ENCODE data around the gene TSPAN18.

TSPAN18 gene

GRCh38 chr11:44823006-44823405 is 96.2 kb downstream of the TSPAN18 start:
- DNase-seq (ENCODE audit: low read depth in 2 of 2) = no peak

- no peak for DNase-seq (ENCODE audit: low read depth in 2 of 2)
Measured at GRCh38 chr11:44823868-44824267, 97.1 kb downstream of the TSPAN18 start.

GRCh38 chr11:44824300-44824704 is 97.5 kb downstream of the TSPAN18 start:
- DNase-seq (ENCODE audit: low read depth in 2 of 2) = no peak

- DNase-seq (ENCODE audit: low read depth in 2 of 2) = no peak
Measured at GRCh38 chr11:44825058-44825785, 98.5 kb downstream of the TSPAN18 start.

DNA sequence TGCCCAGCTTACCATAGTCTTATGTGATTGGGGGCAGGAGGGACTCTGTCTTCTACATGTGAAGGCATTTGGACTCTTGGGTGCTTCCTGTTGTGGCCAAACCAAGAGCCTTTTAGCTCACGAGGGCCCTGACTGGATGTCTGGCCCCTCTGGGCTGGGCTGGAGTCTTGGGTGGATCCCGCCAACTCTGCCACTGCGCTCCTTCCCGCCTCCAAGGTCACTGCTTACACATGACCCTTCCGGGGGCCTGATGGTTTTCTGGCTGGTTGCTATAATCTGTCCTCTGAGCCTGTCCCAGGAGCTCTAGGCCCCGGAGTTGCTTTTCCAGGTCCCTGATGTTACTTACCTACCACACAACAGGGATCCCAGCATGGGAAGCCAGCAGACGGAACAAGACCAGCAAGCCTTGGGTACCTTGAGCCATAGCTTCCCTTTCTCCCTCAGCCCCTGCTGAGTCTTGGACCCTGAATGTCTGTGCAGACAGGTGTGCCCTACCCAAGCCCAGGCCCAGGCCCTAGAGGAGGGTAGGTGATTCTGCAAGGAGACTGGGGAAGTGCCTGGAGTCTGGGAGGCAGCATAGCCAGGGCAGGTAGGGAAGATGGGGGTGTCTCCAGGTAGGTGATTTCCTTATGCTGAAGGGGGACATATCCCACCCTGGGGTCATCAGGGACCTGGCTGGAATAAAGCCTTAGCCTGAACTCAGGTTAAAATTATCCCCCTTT is 100.3 kb downstream of the TSPAN18 start:
- DNase-seq (ENCODE audit: low read depth in 2 of 2) = no peak

GRCh38 chr11:44828296-44828695 is 101.5 kb downstream of the TSPAN18 start:
- no peak for DNase-seq (ENCODE audit: low read depth in 2 of 2)

DNA sequence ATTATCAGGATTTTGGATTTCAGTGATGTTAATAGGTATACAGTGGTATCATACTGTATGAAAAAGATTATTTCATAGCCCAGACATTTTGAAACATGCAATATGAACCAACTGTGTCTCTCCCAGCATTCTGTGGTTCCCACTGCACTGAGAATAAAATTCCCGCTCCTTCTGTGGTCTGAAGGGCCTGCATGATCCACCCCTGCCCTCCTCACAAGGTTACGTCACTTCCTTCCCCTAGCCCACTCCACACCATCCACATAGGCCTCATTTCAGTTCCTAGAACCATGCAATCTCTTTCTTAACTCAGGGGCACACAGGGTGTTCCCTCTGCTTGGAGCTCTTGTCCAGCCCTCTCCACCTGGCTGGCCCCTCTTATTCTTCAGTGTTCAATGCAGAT is 103.1 kb downstream of the TSPAN18 start:
- DNase-seq (ENCODE audit: low read depth in 2 of 2) = no peak

DNA sequence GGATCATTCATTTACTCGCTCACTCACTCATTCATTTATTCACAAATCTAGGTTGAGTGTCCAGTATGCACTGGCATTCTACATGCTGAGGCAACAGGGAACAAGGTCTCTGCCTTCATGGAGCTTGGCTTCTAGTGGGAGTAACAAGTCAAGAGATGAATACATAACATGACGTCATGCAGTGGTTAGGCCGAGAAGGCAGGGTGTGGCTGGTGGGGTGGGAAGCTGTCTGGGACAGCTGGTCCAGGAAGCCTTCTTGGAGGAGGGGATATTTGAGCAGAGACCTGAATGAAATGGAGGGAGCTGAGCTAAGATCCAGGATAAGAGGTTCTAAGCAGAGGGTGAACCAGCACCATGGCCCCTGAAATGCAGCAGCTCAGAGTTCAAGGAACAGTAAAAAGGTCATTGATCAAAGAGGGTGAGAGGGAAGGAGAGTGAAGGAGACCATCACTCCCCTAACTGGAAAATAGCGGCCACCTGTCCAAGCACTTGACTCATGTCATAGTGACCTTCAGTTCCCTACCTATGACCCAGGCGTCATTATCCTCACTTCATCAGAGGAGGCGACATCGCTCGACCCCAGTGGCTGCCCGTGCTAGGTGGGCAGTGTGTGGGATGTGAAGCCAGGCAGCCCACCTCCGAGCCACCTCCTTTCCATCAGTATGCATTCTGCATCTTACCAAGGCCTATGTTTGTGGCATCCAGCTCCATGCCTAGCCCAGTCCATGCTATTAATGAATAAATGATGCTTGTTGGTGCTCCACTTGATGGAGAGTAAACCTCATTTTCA is 105.0 kb downstream of the TSPAN18 start:
- DNase-seq (ENCODE audit: low read depth in 2 of 2) = no peak

- DNase-seq (ENCODE audit: low read depth in 2 of 2) = no peak
Measured at GRCh38 chr11:44832452-44832851, 105.7 kb downstream of the TSPAN18 start.

GRCh38 chr11:44833221-44833876 is 106.6 kb downstream of the TSPAN18 start:
- DNase-seq (ENCODE audit: low read depth in 2 of 2) = no peak

- no peak for DNase-seq (ENCODE audit: low read depth in 2 of 2)
Measured at GRCh38 chr11:44833877-44834452, 107.2 kb downstream of the TSPAN18 start.

GRCh38 chr11:44834846-44835245 is 108.1 kb downstream of the TSPAN18 start:
- DNase-seq (ENCODE audit: low read depth in 2 of 2) = no peak

GRCh38 chr11:44835296-44835695 is 108.5 kb downstream of the TSPAN18 start:
- no peak for DNase-seq (ENCODE audit: low read depth in 2 of 2)

DNA sequence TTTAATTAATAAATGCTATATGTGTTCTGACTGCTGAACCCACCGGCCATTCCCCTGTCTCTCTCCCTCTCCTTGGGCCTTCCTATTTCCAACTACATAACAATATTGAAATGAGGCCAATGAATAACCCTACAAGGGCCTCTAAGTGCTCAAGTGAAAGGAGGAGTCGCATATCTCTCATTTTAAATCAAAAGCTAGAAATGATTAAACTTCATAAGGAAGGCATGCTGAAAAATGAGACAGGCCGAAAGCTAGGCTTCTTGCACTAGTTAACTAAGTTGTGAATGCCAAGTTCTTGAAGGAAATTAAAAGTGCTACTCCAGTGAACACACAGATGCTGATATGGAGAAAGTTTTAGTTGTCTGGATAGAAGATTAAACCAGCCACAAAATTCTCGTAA is 109.2 kb downstream of the TSPAN18 start:
- no peak for DNase-seq (ENCODE audit: low read depth in 2 of 2)

GRCh38 chr11:44837661-44838060 is 110.9 kb downstream of the TSPAN18 start:
- no peak for DNase-seq (ENCODE audit: low read depth in 2 of 2)

- no peak for DNase-seq (ENCODE audit: low read depth in 2 of 2)
Measured at GRCh38 chr11:44839458-44840084, 112.8 kb downstream of the TSPAN18 start.

- DNase-seq (ENCODE audit: low read depth in 2 of 2) = no peak
Measured at GRCh38 chr11:44840085-44840478, 113.3 kb downstream of the TSPAN18 start.

DNA sequence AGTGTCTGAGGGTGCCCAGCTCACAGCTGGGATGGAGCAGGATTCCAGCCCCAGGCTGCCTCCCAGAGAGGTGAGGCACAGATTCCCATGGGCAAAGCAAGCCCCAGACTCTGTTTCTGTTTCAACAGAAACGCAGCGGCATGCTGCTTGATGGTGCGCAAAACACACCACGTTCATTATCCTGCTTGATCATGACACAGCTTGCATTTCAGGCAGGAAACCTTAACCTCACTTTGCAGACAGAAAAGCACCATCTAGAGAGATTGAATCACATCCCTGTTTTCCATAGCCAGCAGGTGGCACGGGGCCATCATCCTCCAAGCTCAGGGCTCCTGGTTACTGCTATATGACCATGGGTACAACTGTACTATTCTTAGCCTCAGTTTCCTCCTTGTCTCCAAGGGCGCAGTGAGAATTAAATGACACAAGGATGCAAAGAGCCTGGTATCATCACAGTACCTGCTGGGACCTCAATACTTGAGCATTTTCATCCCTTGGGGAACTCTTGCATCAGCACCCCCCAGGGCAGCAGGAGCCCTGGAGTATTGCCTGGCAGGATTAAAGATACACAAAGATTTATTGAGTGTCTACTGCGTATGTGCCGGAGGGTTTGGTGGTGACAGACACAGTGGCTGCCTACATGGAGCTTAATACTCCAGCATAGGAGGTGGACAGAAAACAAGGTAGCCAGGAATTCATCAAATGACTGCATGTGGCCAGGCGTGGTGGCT is 113.9 kb downstream of the TSPAN18 start:
- no peak for DNase-seq (ENCODE audit: low read depth in 2 of 2)

DNA sequence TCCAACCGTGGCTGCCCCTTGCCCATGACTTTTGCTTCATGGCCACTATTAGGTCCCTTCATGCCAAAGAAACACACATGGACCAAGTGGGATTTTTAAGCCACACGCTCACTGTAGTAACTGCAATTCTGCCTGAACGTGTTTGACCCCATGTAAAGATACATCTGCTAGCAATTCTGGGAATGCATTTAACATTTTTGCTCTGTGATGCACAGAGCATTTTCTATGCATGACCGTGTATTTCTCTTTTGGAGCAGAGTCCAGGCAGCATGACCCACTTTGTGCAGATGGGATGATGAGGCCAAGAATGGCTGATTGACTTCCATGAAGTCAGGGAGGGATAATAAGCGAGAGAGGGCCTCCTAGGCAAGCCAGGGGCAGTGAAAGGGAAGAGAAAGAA is 115.5 kb downstream of the TSPAN18 start:
- DNase-seq (ENCODE audit: low read depth in 2 of 2) = no peak

DNA sequence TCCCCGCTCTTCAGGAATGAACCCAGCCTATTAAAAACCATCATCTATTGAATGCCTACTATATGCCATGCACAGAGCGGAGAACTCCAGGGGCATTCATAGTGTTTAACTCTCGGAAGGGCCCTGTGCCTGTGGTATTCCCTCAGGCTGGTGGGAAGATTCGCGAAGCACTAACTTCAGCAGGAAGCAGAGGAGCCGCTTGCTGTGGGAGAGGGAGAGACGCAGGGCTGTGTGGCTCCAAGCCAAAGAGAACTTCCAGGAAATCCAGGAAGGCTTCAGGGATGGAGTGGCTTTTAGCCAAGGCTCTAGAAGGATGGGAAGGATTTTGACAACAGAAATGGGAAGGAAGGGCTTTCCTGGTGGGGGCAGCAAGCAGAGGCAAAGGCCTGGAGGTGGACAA is 120.1 kb downstream of the TSPAN18 start:
- no peak for DNase-seq (ENCODE audit: low read depth in 2 of 2)

DNA sequence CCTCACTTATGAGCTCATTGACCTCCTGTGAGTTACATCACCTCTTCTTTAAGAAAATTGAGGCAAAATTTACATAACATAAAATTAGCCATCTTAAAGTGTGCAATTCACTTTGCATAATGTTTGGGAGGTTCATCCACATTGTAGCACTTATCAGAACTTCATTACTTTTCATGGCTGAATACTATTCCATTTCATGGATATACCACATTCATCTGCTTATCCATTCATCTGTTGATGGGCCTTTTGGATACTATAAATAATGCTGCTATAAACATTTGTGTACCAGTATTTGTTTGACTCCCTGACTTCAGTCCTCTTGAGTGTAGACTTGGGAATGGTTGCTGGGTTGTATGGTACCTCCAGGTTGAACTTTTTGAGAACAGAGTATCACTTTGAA is 120.6 kb downstream of the TSPAN18 start:
- no peak for DNase-seq (ENCODE audit: low read depth in 2 of 2)
